Esophagus squamous epithelium (tissue), 4 donors: Measurements from ENCODE around the gene GNAI2.
A peak's percentile ranks its signal among the peaks of the same experiment; 100 is the strongest.

Source experiments
- CTCF ChIP-seq, 6 experiments: fragments of 450-650 bp in 4 of 6; fragments of 200-600 bp in 2 of 6; sonication (generic) in 2 of 6; IDR thresholded peaks; one replicate each; pipeline ENCODE4 v1.5.1; 2016 to 2019; ENCODE audit warnings: antibody characterized with exemption in 6 of 6, mild to moderate bottlenecking in 4 of 6, moderate library complexity in 4 of 6
- POLR2A ChIP-seq, 4 donors: fragments of 450-650 bp; IDR thresholded peaks; one replicate each; pipeline ENCODE4 v1.6.1; 2017; ENCODE audit warnings: antibody characterized with exemption in 4 of 4, mild to moderate bottlenecking in 4 of 4, moderate library complexity in 3 of 4

DNA sequence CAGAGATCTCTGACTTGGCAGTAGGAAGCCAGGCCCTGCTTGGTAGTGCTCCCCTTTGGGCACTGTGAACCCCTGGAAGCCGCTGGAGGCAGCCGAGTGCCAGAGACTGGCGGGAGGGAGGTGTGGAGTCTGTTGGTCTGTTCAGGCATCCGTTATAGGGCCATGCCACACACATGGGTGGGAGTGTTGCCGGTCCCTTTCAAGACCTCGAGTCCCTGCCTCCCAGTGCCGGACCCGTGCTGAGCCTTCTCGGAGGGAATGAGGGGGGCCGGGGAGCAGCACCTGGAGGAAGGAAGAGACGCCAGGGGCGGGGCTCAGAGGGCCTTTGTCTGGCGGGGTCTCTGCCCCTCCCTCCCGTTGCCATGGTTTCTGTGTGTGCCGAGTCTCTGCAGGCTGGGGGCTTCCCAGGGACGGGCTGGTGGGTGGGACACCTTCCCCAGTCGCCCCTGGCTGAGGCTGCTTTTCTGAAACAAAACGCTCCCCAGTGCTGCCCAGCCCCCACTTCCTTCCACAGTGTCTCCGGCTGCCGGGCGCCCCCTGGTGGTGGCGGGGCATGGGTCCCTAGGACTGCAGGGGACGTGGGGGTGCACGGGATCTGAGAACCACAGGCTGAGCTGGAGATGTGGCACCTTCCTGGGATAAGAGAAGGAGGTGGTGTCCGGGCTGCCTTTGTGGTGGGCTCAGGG lies 10.0 kb downstream of the GNAI2 start:
- TF ChIP-seq POLR2A (IDR thresholded peaks at IDR 0.05) = no peak
- peak; percentile 97 to 99 (median 98) for TF ChIP-seq CTCF (IDR thresholded peaks at IDR 0.05)
